ENCODE data around the gene CNNM1. TPM values are rescaled to one million over a fixed set of nuclear protein-coding genes. Genes with fewer than 3 reads are reported as not detected.

CNNM1 gene
- total and polyA plus RNA-seq, 2 donors from 2014 or later, result 0.49 to 0.85 TPM

DNA sequence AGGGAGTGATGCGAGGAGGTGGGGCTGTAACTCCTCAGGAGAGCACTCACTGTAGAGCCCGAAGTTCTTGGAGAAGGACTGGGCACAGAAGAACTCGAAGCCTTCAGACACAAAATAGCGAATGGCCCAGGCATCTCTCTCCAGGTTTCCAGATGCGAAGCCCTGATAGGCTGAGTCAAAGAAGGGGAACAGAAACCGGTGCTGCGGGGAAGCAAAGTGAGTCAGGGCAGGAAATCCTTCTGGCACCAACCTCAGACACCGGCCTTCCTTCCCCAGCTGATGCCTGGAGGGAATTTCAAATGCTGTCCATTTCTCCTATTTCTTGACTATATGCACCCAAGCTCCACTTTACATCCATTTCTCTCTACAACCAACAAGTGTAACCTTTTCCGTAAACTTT lies 74.5 kb downstream of the CNNM1 start:
- no peak for TF ChIP-seq CTCF (IDR thresholded peaks at IDR 0.05; ENCODE audit: borderline replicate concordance, extremely low read depth, insufficient read depth)
- FAIRE-seq, result no peak

DNA sequence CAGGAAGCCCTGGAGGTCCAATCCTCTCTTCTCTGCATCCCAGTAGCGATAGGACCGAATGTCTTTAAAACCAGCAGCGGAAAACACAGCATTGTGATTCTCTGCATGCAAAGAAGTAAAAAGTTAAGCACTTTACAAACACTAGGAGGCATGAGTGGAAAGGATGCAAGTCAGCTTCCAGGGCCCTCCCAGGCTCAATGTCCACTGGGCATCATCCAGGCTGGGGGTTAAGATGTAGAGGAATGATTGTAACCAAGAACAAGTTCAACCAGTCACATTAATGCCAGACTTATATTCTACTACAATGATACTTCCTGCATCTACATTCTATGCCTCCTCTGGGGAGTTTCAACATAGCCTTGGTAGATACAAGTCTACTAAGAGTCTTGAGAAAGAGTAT lies 77.0 kb downstream of the CNNM1 start:
- intact Hi-C loops (cut with DNase I), result no loop called here
- no peak overlapping the region for H3K9ac ChIP-seq (ENCODE audit: low read length in 3 of 3)
- H3K27ac ChIP-seq (ENCODE audit: low read depth in 2 of 2, low read length in 2 of 2), result no peak overlapping the region
- no peaks in the 10 kb centered on the region for H3K9me3 ChIP-seq (ENCODE audit: control insufficient read depth in 2 of 3, insufficient read depth in 1 of 3, low read length in 3 of 3)
- TF ChIP-seq CTCF (IDR thresholded peaks at IDR 0.05; ENCODE audit: borderline replicate concordance, extremely low read depth, insufficient read depth), result peak; percentile 19
- peaks cover 0 to 4% (median 3%) of the 10 kb centered on the region in 3 donors for H3K4me1 ChIP-seq (ENCODE audit: control insufficient read depth in 2 of 3, insufficient read depth in 2 of 3, low read depth in 1 of 3, low read length in 3 of 3)
- H3K36me3 ChIP-seq (ENCODE audit: control insufficient read depth in 2 of 3, insufficient read depth in 3 of 3, low read length in 3 of 3), result peaks cover 6 to 50% (median 44%) of the 10 kb centered on the region in 3 donors
- DNase-seq, result no peak
- no peak for FAIRE-seq
- H3K4me3 ChIP-seq (ENCODE audit: low read length in 3 of 3), result no peak overlapping the region
- no peaks in the 10 kb centered on the region for H3K27me3 ChIP-seq (ENCODE audit: control insufficient read depth, insufficient read depth, low read length)

More for the DNA sequence above, 74.5 kb downstream of the CNNM1 start:
- no peak overlapping the region for H3K9ac ChIP-seq (ENCODE audit: low read length in 3 of 3)
- intact Hi-C loops (cut with DNase I), result no loop called here
- H3K27me3 ChIP-seq (ENCODE audit: control insufficient read depth, insufficient read depth, low read length), result no peaks in the 10 kb centered on the region
- no peak for DNase-seq
- H3K4me1 ChIP-seq (ENCODE audit: control insufficient read depth in 2 of 3, insufficient read depth in 2 of 3, low read depth in 1 of 3, low read length in 3 of 3), result no peaks in the 10 kb centered on the region
- H3K36me3 ChIP-seq (ENCODE audit: control insufficient read depth in 2 of 3, insufficient read depth in 3 of 3, low read length in 3 of 3), result peaks cover 6 to 72% (median 51%) of the 10 kb centered on the region in 3 donors
- no peak overlapping the region for H3K27ac ChIP-seq (ENCODE audit: low read depth in 2 of 2, low read length in 2 of 2)
- no peaks in the 10 kb centered on the region for H3K9me3 ChIP-seq (ENCODE audit: control insufficient read depth in 2 of 3, insufficient read depth in 1 of 3, low read length in 3 of 3)
- H3K4me3 ChIP-seq (ENCODE audit: low read length in 3 of 3), result no peak overlapping the region

DNA sequence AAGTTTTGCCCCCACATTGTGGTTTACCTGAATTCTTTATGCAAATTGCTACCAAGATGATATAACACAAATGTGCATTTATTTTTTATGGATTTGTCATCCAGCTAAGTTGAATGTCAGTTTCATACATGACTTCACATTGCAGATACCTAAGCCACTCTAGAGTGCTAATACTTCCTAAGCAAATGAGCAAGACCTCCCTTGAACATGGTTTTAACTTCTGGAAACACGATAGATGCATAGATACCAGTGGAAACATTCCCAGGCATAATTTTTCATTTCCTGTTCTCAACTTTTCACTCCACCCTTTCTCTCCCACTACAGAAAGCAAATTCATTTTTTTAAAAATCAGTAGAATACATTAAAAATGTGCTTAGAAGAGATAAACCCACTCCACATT lies 81.0 kb downstream of the CNNM1 start:
- intact Hi-C loops (cut with DNase I), result no loop called here
- no peaks in the 10 kb centered on the region for H3K9me3 ChIP-seq (ENCODE audit: control insufficient read depth in 2 of 3, insufficient read depth in 1 of 3, low read length in 3 of 3)
- peaks cover 3 to 20% (median 16%) of the 10 kb centered on the region in 3 donors for H3K36me3 ChIP-seq (ENCODE audit: control insufficient read depth in 2 of 3, insufficient read depth in 3 of 3, low read length in 3 of 3)
- no peak overlapping the region for H3K4me3 ChIP-seq (ENCODE audit: low read length in 3 of 3)
- FAIRE-seq (no peak), DNase-seq (no peak)
- H3K27ac ChIP-seq (ENCODE audit: low read depth in 2 of 2, low read length in 2 of 2), result no peak overlapping the region
- H3K4me1 ChIP-seq (ENCODE audit: control insufficient read depth in 2 of 3, insufficient read depth in 2 of 3, low read depth in 1 of 3, low read length in 3 of 3), result peaks cover 0 to 12% (median 4%) of the 10 kb centered on the region in 3 donors
- H3K9ac ChIP-seq (ENCODE audit: low read length in 3 of 3), result no peak overlapping the region
- TF ChIP-seq CTCF (IDR thresholded peaks at IDR 0.05; ENCODE audit: borderline replicate concordance, extremely low read depth, insufficient read depth), result no peak
- H3K27me3 ChIP-seq (ENCODE audit: control insufficient read depth, insufficient read depth, low read length), result no peaks in the 10 kb centered on the region

- TF ChIP-seq CTCF (IDR thresholded peaks at IDR 0.05; ENCODE audit: borderline replicate concordance, extremely low read depth, insufficient read depth), result no peak
- Histone ChIP-seq H3K27ac (ENCODE audit: low read depth in 2 of 2, low read length in 2 of 2) (no peak overlapping the region), H3K27me3 (ENCODE audit: control insufficient read depth, insufficient read depth, low read length) (no peaks in the 10 kb centered on the region), H3K9me3 (ENCODE audit: control insufficient read depth in 2 of 3, insufficient read depth in 1 of 3, low read length in 3 of 3) (no peaks in the 10 kb centered on the region), H3K4me3 (ENCODE audit: low read length in 3 of 3) (no peak overlapping the region), H3K4me1 (ENCODE audit: control insufficient read depth in 2 of 3, insufficient read depth in 2 of 3, low read depth in 1 of 3, low read length in 3 of 3) (peaks cover 0 to 12% (median 4%) of the 10 kb centered on the region in 3 donors), H3K36me3 (ENCODE audit: control insufficient read depth in 2 of 3, insufficient read depth in 3 of 3, low read length in 3 of 3) (peaks cover under 1 to 14% (median 10%) of the 10 kb centered on the region in 3 donors), H3K9ac (ENCODE audit: low read length in 3 of 3) (no peak overlapping the region)
- DNase-seq, result no peak
- no peak for FAIRE-seq
- intact Hi-C loops (cut with DNase I), result no loop called here
These were observed 81.7 kb downstream of the CNNM1 start for GRCh38 chr10:99410876-99411275.

Data from kidney (tissue), 14 donors.